NCI-H1105 (cell line): ENCODE data around the gene CD55.

Experiments used
- DNase-seq: peaks from one replicate; lab custom pipeline; 2025; lab: John Stamatoyannopoulos, UW

CD55 gene

GRCh38 chr1:207321079-207321789 is at the start of gene CD55:
CD55 (plus strand) TSS chr1:207321678; CDS start chr1:207321766, 88 bp downstream.
- DNase-seq = peak; percentile 96

- DNase-seq = no peak
Observed at GRCh38 chr1:207274882-207275281, 46.6 kb upstream of the CD55 start.

GRCh38 chr1:207276465-207276864 is 45.0 kb upstream of the CD55 start:
- no peak for DNase-seq

- no peak for DNase-seq
Observed at GRCh38 chr1:207277241-207277640, 44.2 kb upstream of the CD55 start.

GRCh38 chr1:207279652-207280051 is 41.8 kb upstream of the CD55 start:
- no peak for DNase-seq

- DNase-seq = no peak
Observed at GRCh38 chr1:207280706-207281105, 40.8 kb upstream of the CD55 start.

GRCh38 chr1:207282058-207282457 is 39.4 kb upstream of the CD55 start:
- DNase-seq = no peak

- DNase-seq = no peak
Observed at GRCh38 chr1:207282496-207283380, 38.7 kb upstream of the CD55 start.

- no peak for DNase-seq
Observed at GRCh38 chr1:207283421-207283820, 38.1 kb upstream of the CD55 start.

GRCh38 chr1:207284209-207284897 is 37.1 kb upstream of the CD55 start:
- no peak for DNase-seq

GRCh38 chr1:207286786-207287468 is 34.6 kb upstream of the CD55 start:
- no peak for DNase-seq

GRCh38 chr1:207288315-207288714 is 33.2 kb upstream of the CD55 start:
- no peak for DNase-seq

- DNase-seq = no peak
Observed at GRCh38 chr1:207289756-207290155, 31.7 kb upstream of the CD55 start.

- no peak for DNase-seq
Observed at GRCh38 chr1:207291723-207292122, 29.8 kb upstream of the CD55 start.

GRCh38 chr1:207298186-207298585 is 23.3 kb upstream of the CD55 start:
- DNase-seq = no peak

- DNase-seq = no peak
Observed at GRCh38 chr1:207298636-207299398, 22.7 kb upstream of the CD55 start.

- DNase-seq = no peak
Observed at GRCh38 chr1:207300970-207301369, 20.5 kb upstream of the CD55 start.

GRCh38 chr1:207302618-207303393 is 18.7 kb upstream of the CD55 start:
- DNase-seq = no peak

GRCh38 chr1:207304710-207305488 is 16.6 kb upstream of the CD55 start:
- DNase-seq = no peak

GRCh38 chr1:207305489-207305873 is 16.0 kb upstream of the CD55 start:
- no peak for DNase-seq
